Neural cell (in vitro differentiated cells): ENCODE results near the gene CRTC1. TPM values are rescaled to one million over a fixed set of nuclear protein-coding genes. Genes with fewer than 3 reads are reported as not detected.

Experiments used
- H2AFZ ChIP-seq: fragments of 200-600, 300-800 bp; sonication (generic), shearing (Covaris generic); 2 replicates; pipeline ENCODE4 v1.6.0; 2014; ENCODE audit warnings: low read depth, mild to moderate bottlenecking, antibody characterized with exemption, low read length, moderate library complexity
- H3F3A ChIP-seq: fragments of 200-600 bp; shearing (Covaris generic); 2 replicates; pipeline ENCODE4 v1.6.1; 2016; ENCODE audit warnings: mild to moderate bottlenecking, moderate library complexity, mixed read lengths, antibody characterized with exemption, low read length; ENCODE audit not compliant: insufficient read depth, poor library complexity, severe bottlenecking
- H3K27ac ChIP-seq: fragments of 200-600, 300-800 bp; sonication (generic), shearing (Covaris generic); 2 replicates; pipeline ENCODE4 v1.5.1; 2014; ENCODE audit warnings: mild to moderate bottlenecking, low read length, moderate library complexity
- H3K27me3 ChIP-seq: fragments of 300-800, 200-600 bp; sonication (generic), shearing (Covaris generic); 2 replicates; pipeline ENCODE4 v1.6.0; 2014; ENCODE audit warnings: mild to moderate bottlenecking, low read depth, low read length, moderate library complexity; ENCODE audit not compliant: insufficient read depth
- H3K36me3 ChIP-seq: fragments of 300-800, 200-600 bp; sonication (generic), shearing (Covaris generic); 2 replicates; pipeline ENCODE4 v1.5.1; 2014; ENCODE audit warnings: mild to moderate bottlenecking, antibody characterized with exemption, low read length, moderate library complexity; ENCODE audit not compliant: insufficient read depth
- H3K4me2 ChIP-seq: fragments of 300-800, 200-600 bp; sonication (generic), shearing (Covaris generic); 2 replicates; pipeline ENCODE4 v1.6.0; 2014; ENCODE audit warnings: mild to moderate bottlenecking, low read length
- H3K4me3 ChIP-seq: fragments of 300-800, 200-600 bp; sonication (generic), shearing (Covaris generic); 2 replicates; pipeline ENCODE4 v1.5.1; 2014; ENCODE audit warnings: mild to moderate bottlenecking, low read length, moderate library complexity
- H3K79me2 ChIP-seq: fragments of 200-600 bp; shearing (Covaris generic); replicated peaks from 2 replicates; pipeline ENCODE4 v1.6.0; 2014; ENCODE audit warnings: mild to moderate bottlenecking, low read length, moderate library complexity; ENCODE audit not compliant: insufficient read depth
- H3K9ac ChIP-seq: fragments of 300-800, 200-600 bp; sonication (generic), shearing (Covaris generic); 2 replicates; pipeline ENCODE4 v1.6.1; 2016; ENCODE audit warnings: mild to moderate bottlenecking, low read length, mixed read lengths
- H3K9me2 ChIP-seq: fragments of 200-600 bp; shearing (Covaris generic); 2 replicates; pipeline ENCODE4 v1.6.1; 2016; ENCODE audit warnings: mild to moderate bottlenecking, low read length, mixed read lengths; ENCODE audit not compliant: insufficient read depth
- H3K9me3 ChIP-seq: fragments of 200-600, 300-800 bp; sonication (generic), shearing (Covaris generic); 2 replicates; pipeline ENCODE4 v1.6.1; 2016; ENCODE audit warnings: mild to moderate bottlenecking, mixed run types, low read length, moderate library complexity, mixed read lengths
- H4K20me1 ChIP-seq: fragments of 200-600 bp; shearing (Covaris generic); 2 replicates; pipeline ENCODE4 v1.6.1; 2016; ENCODE audit warnings: mild to moderate bottlenecking, mixed run types; ENCODE audit not compliant: insufficient read depth
- CTCF ChIP-seq: fragments of 450-650 bp; IDR thresholded peaks from 2 replicates; pipeline ENCODE4 v1.5.1; 2014; ENCODE audit warnings: antibody characterized with exemption, mild to moderate bottlenecking, moderate library complexity; ENCODE audit not compliant: poor library complexity, severe bottlenecking
- EP300 ChIP-seq: fragments of 450-650 bp; conservative IDR thresholded peaks from 2 replicates; pipeline ENCODE4 v1.6.1; 2014; ENCODE audit warnings: antibody characterized with exemption, mild to moderate bottlenecking, moderate library complexity; ENCODE audit not compliant: poor library complexity, severe bottlenecking
- EZH2 ChIP-seq: fragments of 200-600, 300-800 bp; shearing (Covaris generic), sonication (generic); IDR thresholded peaks from 2 replicates; pipeline ENCODE4 v1.6.1; 2014; ENCODE audit warnings: antibody characterized with exemption, low read length, borderline replicate concordance, mild to moderate bottlenecking; ENCODE audit not compliant: insufficient read depth, poor library complexity, severe bottlenecking
- MXI1 ChIP-seq: fragments of 450-650 bp; conservative IDR thresholded peaks from 2 replicates; pipeline ENCODE4 v1.6.1; 2014; ENCODE audit warnings: antibody characterized with exemption, mild to moderate bottlenecking; ENCODE audit not compliant: poor library complexity, severe bottlenecking
- POLR2AphosphoS5 ChIP-seq: IDR thresholded peaks from 2 replicates; pipeline ENCODE4 v1.6.1; 2012
- RAD21 ChIP-seq: fragments of 450-650 bp; conservative IDR thresholded peaks from 2 replicates; pipeline ENCODE4 v1.6.1; 2014; ENCODE audit warnings: antibody characterized with exemption, mild to moderate bottlenecking, moderate library complexity
- REST ChIP-seq: IDR thresholded peaks from 2 replicates; pipeline ENCODE4 v1.6.1; 2012; ENCODE audit warnings: borderline replicate concordance
- SMC3 ChIP-seq: fragments of 450-650 bp; conservative IDR thresholded peaks from 2 replicates; pipeline ENCODE4 v1.6.1; 2014; ENCODE audit warnings: antibody characterized with exemption, mild to moderate bottlenecking, moderate library complexity; ENCODE audit not compliant: poor library complexity
- TAF1 ChIP-seq: IDR thresholded peaks from 2 replicates; pipeline ENCODE4 v1.6.1; 2012; ENCODE audit warnings: low read depth
- polyA plus RNA-seq: library from polyadenylated mRNA; depleted of rRNA; stranded (reverse); fragments of >200 nt; gene quantifications from 2 replicates; pipeline ENCODE4 v1.2.3, GENCODE V29; 2014

Gene CRTC1
- polyA plus RNA-seq, 1 donor from 2014 or later: 10.4 TPM

- TF ChIP-seq TAF1 (no peak), POLR2AphosphoS5 (no peak), EZH2 (no peak), EP300 (no peak)
Observed at GRCh38 chr19:18671303-18672043, 12.0 kb upstream of the CRTC1 start (continued).

DNA sequence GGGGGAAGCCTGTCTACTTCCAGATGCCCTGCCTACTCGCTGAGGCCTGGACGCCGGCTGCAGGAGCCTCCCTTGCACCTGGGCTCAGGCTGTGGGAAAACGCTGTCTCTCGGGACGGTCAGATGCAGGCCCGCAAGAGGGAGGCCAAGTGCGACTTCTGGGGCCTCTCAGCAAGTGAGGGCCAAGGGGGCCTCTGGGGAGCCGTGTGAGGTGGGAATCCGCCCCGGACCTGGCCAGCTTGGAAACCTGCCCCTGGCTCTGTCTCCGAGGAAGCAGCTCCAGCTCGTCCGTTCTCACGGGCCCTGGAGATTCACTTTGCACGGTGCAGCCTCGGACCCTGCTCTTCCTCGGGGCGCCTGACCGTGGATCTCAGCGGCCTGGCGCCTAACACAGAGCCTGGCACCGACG lies 11.4 kb upstream of the CRTC1 start:
- TF ChIP-seq TAF1 (no peak), MXI1 (no peak)
- Histone ChIP-seq H3K9me3 (no peaks in the 10 kb centered on the region), H3K9ac (no peak overlapping the region), H3K4me2 (no peak overlapping the region), H2AFZ (no peak overlapping the region), H4K20me1 (no peaks in the 10 kb centered on the region), H3K9me2 (no peaks in the 10 kb centered on the region), H3F3A (no peaks in the 10 kb centered on the region), H3K27me3 (no peaks in the 10 kb centered on the region), H3K79me2 (no peaks in the 10 kb centered on the region), H3K4me3 (no peak overlapping the region), H3K36me3 (no peaks in the 10 kb centered on the region), H3K27ac (no peak overlapping the region)

- Histone ChIP-seq H4K20me1 (no peaks in the 10 kb centered on the region), H3K4me3 (no peak overlapping the region), H2AFZ (no peak overlapping the region), H3K9me3 (no peaks in the 10 kb centered on the region), H3K79me2 (no peaks in the 10 kb centered on the region), H3K27me3 (no peaks in the 10 kb centered on the region), H3F3A (no peaks in the 10 kb centered on the region), H3K9ac (no peak overlapping the region), H3K36me3 (no peaks in the 10 kb centered on the region), H3K4me2 (no peak overlapping the region), H3K27ac (no peak overlapping the region), H3K9me2 (no peaks in the 10 kb centered on the region)
- TF ChIP-seq RAD21 (no peak), POLR2AphosphoS5 (no peak), REST (no peak), TAF1 (no peak), SMC3 (no peak), EZH2 (no peak), CTCF (no peak), EP300 (no peak), MXI1 (no peak)
Observed at GRCh38 chr19:18672606-18673337, 10.7 kb upstream of the CRTC1 start.
